SK-N-SH (cell line): ENCODE measurements around the gene SAMD4A. TPM values are rescaled to one million over a fixed set of nuclear protein-coding genes. Genes with fewer than 3 reads are reported as not detected.

Experiments
- CTCF ChIA-PET: fragments of 300-600, 350-600 bp; formaldehyde crosslinking; extraction: SDS; loops from one replicate; lab custom pipeline; 2021; lab: Yijun Ruan, JAX
- POLR2A ChIA-PET: fragments of 350-600 bp; sonication (Branson Sonifier 250); formaldehyde crosslinking; extraction: SDS; loops from one replicate; lab custom pipeline; 2020; ENCODE audit warnings: antibody characterized with exemption, inconsistent platforms; lab: Yijun Ruan, JAX
- DNase-seq: peaks from one replicate; pipeline ENCODE4 v3.0.0; 2012
- H2AFZ ChIP-seq: fragments of 200-600 bp; sonication (generic); 2 replicates; pipeline ENCODE4 v1.8.1; 2016; ENCODE audit warnings: antibody characterized with exemption, mild to moderate bottlenecking, low read depth
- H3F3A ChIP-seq: fragments of 200-600 bp; sonication (generic); replicated peaks from 2 replicates; pipeline ENCODE3; 2016; ENCODE audit warnings: antibody characterized with exemption, mild to moderate bottlenecking; ENCODE audit not compliant: insufficient read depth
- H3K27ac ChIP-seq, 2 experiments: fragments of 200-500 bp in 1 of 2; fragments of 200-600 bp in 1 of 2; sonication (Bioruptor generic) in 1 of 2; sonication (generic), shearing (Covaris generic) in 1 of 2; 2 replicates each; pipeline versions ENCODE4 v1.5.1 to v1.6.1; 2014 to 2016; ENCODE audit warnings: low read depth in 2 of 2, inconsistent platforms in 1 of 2, low read length in 1 of 2, mild to moderate bottlenecking in 1 of 2, mixed read lengths in 1 of 2
- H3K27me3 ChIP-seq: fragments of 200-600 bp; sonication (generic), shearing (Covaris generic); 2 replicates; pipeline ENCODE4 v1.6.1; 2016; ENCODE audit warnings: mixed run types; ENCODE audit not compliant: insufficient read depth
- H3K36me3 ChIP-seq, 2 experiments: fragments of 200-500 bp in 1 of 2; fragments of 200-600 bp in 1 of 2; sonication (Bioruptor generic) in 1 of 2; sonication (generic) in 1 of 2; replicated peaks in 1 of 2; 2 replicates each; pipeline versions ENCODE3 to v1.5.1; 2014 to 2016; ENCODE audit warnings: low read length in 1 of 2, mild to moderate bottlenecking in 1 of 2; ENCODE audit not compliant: insufficient read depth in 2 of 2, control insufficient read depth in 1 of 2
- H3K4me1 ChIP-seq, 2 experiments: fragments of 200-500 bp in 1 of 2; fragments of 200-600 bp in 1 of 2; sonication (Bioruptor generic) in 1 of 2; sonication (generic), shearing (Covaris generic) in 1 of 2; 2 replicates each; pipeline versions ENCODE4 v1.5.1 to v1.6.1; 2014 to 2016; ENCODE audit warnings: low read depth in 1 of 2, low read length in 1 of 2, mixed run types in 1 of 2; ENCODE audit not compliant: insufficient read depth in 2 of 2, control insufficient read depth in 1 of 2
- H3K4me2 ChIP-seq: fragments of 200-600 bp; sonication (generic), shearing (Covaris generic); 2 replicates; pipeline ENCODE4 v1.6.1; 2017; ENCODE audit warnings: mixed run types
- H3K4me3 ChIP-seq, 2 experiments: fragments of 200-500 bp in 1 of 2; fragments of 200-600 bp in 1 of 2; sonication (Bioruptor generic) in 1 of 2; sonication (generic), shearing (Covaris generic) in 1 of 2; 2 replicates each; pipeline versions ENCODE4 v1.5.1 to v1.8.1; 2014 to 2016; ENCODE audit warnings: low read depth in 2 of 2, inconsistent platforms in 1 of 2, low read length in 1 of 2, mild to moderate bottlenecking in 1 of 2, mixed read lengths in 1 of 2, moderate library complexity in 1 of 2
- H3K79me2 ChIP-seq: fragments of 200-600 bp; sonication (generic); 2 replicates; pipeline ENCODE4 v1.8.1; 2017; ENCODE audit warnings: mild to moderate bottlenecking; ENCODE audit not compliant: insufficient read depth
- H3K9ac ChIP-seq: fragments of 200-600 bp; sonication (generic); 2 replicates; pipeline ENCODE4 v1.6.1; 2017; ENCODE audit warnings: mixed run types
- H3K9me2 ChIP-seq: fragments of 200-600 bp; sonication (generic); 2 replicates; pipeline ENCODE4 v1.6.1; 2017; ENCODE audit warnings: mixed run types
- H3K9me3 ChIP-seq: fragments of 200-600 bp; sonication (generic); 2 replicates; pipeline ENCODE4 v1.6.1; 2017; ENCODE audit warnings: mixed run types, mild to moderate bottlenecking, moderate library complexity
- H4K20me1 ChIP-seq: fragments of 200-600 bp; sonication (generic); 2 replicates; pipeline ENCODE4 v1.6.1; 2017; ENCODE audit warnings: mild to moderate bottlenecking, mixed run types; ENCODE audit not compliant: insufficient read depth
- GATA2 ChIP-seq: sonication (generic); formaldehyde crosslinking; IDR thresholded peaks from 2 replicates; pipeline ENCODE4 v1.5.0; 2020; ENCODE audit warnings: mild to moderate bottlenecking, missing genetic modification reagents
- JUND ChIP-seq: IDR thresholded peaks from 2 replicates; pipeline ENCODE4 v1.4.0; 2012
- MEF2A ChIP-seq: IDR thresholded peaks from 2 replicates; pipeline ENCODE4 v1.4.0; 2012; ENCODE audit warnings: low read depth, borderline replicate concordance
- NRF1 ChIP-seq: IDR thresholded peaks from 2 replicates; pipeline ENCODE4 v1.6.1; 2012; ENCODE audit warnings: low read depth, mild to moderate bottlenecking, low read length
- PBX3 ChIP-seq: IDR thresholded peaks from 2 replicates; pipeline ENCODE4; 2012
- POLR2AphosphoS5 ChIP-seq: IDR thresholded peaks from 2 replicates; pipeline ENCODE4 v1.6.1; 2012; ENCODE audit warnings: low read depth, low read length
- RXRA ChIP-seq: IDR thresholded peaks from 2 replicates; pipeline ENCODE4 v1.4.0; 2012; ENCODE audit warnings: low read depth, mild to moderate bottlenecking, borderline replicate concordance
- SMC3 ChIP-seq: IDR thresholded peaks from 2 replicates; pipeline ENCODE4 v1.6.1; 2012; ENCODE audit warnings: low read depth, low read length, improper control_type of control experiment
- TCF12 ChIP-seq: IDR thresholded peaks from 2 replicates; pipeline ENCODE4 v1.4.0; 2012
- USF2 ChIP-seq: fragments of 150-350 bp; IDR thresholded peaks from 2 replicates; pipeline ENCODE4 v1.6.1; 2017; ENCODE audit warnings: antibody characterized with exemption, low read length, low read depth, borderline replicate concordance
- ZBTB33 ChIP-seq: IDR thresholded peaks from 2 replicates; pipeline ENCODE4 v1.4.0; 2012; ENCODE audit warnings: low read depth, borderline replicate concordance
- WGBS: methylation state at CpG from one replicate; pipeline ENCODE4 v1.1.6; 2017; ENCODE audit warnings: low lambda C conversion rate; 5-methylcytosine and 5-hydroxymethylcytosine counted together
- polyA plus RNA-seq, 3 experiments: library from polyadenylated mRNA; depleted of rRNA; stranded (reverse); fragments of >200 nt; gene quantifications; 2 replicates each; pipeline ENCODE4 v1.2.3, GENCODE V29; 2012

Gene SAMD4A
- polyA plus RNA-seq, 1 of the 3 experiments (the other 2 are of a cell fraction) = 5.0 TPM

GRCh38 chr14:54730156-54730961, 163.4 kb downstream of the SAMD4A start:
- TF ChIP-seq NRF1 (no peak), TCF12 (peak; percentile 71)
- H4K20me1 ChIP-seq = peaks cover 52% of the 10 kb centered on the region
- no peaks in the 10 kb centered on the region for H3K9me3 ChIP-seq
- no peak overlapping the region for H3K4me3 ChIP-seq
- peaks cover 13 to 19% of the 10 kb centered on the region in 2 experiments; a peak in 3 of 4 replicates for H3K4me1 ChIP-seq
- peaks cover 2 to 4% of the 10 kb centered on the region in 2 experiments for H3K36me3 ChIP-seq
- H3F3A ChIP-seq = peaks cover 9% of the 10 kb centered on the region
- ChIA-PET POLR2A (no interaction called here), CTCF (interaction anchor here (0.8 to 1.4 kb wide), 4 partner anchors 33 to 179 kb away, joined by 3 to 4 read pairs (median 3); no protein-coding TSS in a partner anchor)
- H3K27ac ChIP-seq = peak overlapping the region; percentile 32 to 67; a peak in 3 of 4 replicates
- peak; percentile 19 for DNase-seq
- WGBS = 63% methylated on average over 6 of the region's 6 CpGs
- no peaks in the 10 kb centered on the region for H3K9me2 ChIP-seq
- no peak overlapping the region for H2AFZ ChIP-seq
- H3K79me2 ChIP-seq = peaks cover 79% of the 10 kb centered on the region
- H3K27me3 ChIP-seq = no peaks in the 10 kb centered on the region
- H3K4me2 ChIP-seq = peak overlapping the region; percentile 39; the same call in 1 of the 2 replicates
- no peak overlapping the region for H3K9ac ChIP-seq

GRCh38 chr14:54734966-54735365, 168.0 kb downstream of the SAMD4A start:
- CTCF ChIA-PET = interaction anchor here (2.2 kb wide), 1 partner anchor 39 kb away, joined by 10 read pairs; no protein-coding TSS in a partner anchor
- Histone ChIP-seq H3K9ac (no peak overlapping the region), H3K9me2 (no peaks in the 10 kb centered on the region), H3K79me2 (peaks cover 71% of the 10 kb centered on the region), H3K36me3 (peaks cover 2 to 10% of the 10 kb centered on the region in 2 experiments), H3F3A (peaks cover 5% of the 10 kb centered on the region), H3K4me1 (peaks cover 5 to 9% of the 10 kb centered on the region in 2 experiments; a peak in 3 of 4 replicates), H3K27ac (no peak overlapping the region), H4K20me1 (peaks cover 59% of the 10 kb centered on the region), H2AFZ (no peak overlapping the region), H3K4me2 (no peak overlapping the region), H3K9me3 (no peaks in the 10 kb centered on the region), H3K27me3 (no peaks in the 10 kb centered on the region), H3K4me3 (no peak overlapping the region)
- POLR2A ChIA-PET = no interaction called here
- TF ChIP-seq GATA2 (no peak), MEF2A (no peak), SMC3 (no peak), ZBTB33 (no peak), POLR2AphosphoS5 (no peak), JUND (no peak), USF2 (no peak), RXRA (no peak), PBX3 (no peak)
- no peak for DNase-seq
- 91% methylated on average over 6 of the region's 6 CpGs for WGBS
